Ureter (tissue), 1 donor: Measurements from ENCODE around the gene SLIT3. TPM values are rescaled to one million over a fixed set of nuclear protein-coding genes. Genes with fewer than 3 reads are reported as not detected.

Experiments
- DNase-seq: peaks from one replicate; pipeline ENCODE4 v3.0.0-alpha.2; 2020; ENCODE audit warnings: low spot score
- total RNA-seq: library from RNA; stranded (reverse); gene quantifications from one replicate; pipeline ENCODE4 v1.2.4, GENCODE V29; 2023
- donor health status: DM: yes; HTN: yes; CAD: no.

Gene SLIT3
- total RNA-seq, 1 donor from 2014 or later: 67.0 TPM

DNA sequence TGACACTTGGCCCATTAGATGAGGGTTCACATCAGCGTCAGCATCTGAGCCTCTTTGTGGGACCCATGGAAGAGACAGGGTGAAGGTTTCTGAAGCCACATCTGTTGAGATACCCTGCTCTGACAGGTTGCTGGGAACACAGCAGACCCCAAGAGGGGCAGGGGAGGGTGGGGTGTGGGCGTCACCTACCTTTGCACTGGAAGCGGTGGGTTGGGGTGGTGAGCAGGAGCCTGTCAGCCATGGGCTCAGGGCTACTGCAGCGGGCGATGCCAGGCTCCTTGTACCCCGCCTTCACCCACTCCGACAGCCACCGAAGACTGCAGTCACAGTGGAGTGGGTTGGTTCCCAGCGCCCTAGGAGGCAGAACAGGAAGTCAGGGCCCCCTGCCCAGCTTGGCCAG, 590.2 kb downstream of the SLIT3 start:
- peak; percentile 19 for DNase-seq

DNA sequence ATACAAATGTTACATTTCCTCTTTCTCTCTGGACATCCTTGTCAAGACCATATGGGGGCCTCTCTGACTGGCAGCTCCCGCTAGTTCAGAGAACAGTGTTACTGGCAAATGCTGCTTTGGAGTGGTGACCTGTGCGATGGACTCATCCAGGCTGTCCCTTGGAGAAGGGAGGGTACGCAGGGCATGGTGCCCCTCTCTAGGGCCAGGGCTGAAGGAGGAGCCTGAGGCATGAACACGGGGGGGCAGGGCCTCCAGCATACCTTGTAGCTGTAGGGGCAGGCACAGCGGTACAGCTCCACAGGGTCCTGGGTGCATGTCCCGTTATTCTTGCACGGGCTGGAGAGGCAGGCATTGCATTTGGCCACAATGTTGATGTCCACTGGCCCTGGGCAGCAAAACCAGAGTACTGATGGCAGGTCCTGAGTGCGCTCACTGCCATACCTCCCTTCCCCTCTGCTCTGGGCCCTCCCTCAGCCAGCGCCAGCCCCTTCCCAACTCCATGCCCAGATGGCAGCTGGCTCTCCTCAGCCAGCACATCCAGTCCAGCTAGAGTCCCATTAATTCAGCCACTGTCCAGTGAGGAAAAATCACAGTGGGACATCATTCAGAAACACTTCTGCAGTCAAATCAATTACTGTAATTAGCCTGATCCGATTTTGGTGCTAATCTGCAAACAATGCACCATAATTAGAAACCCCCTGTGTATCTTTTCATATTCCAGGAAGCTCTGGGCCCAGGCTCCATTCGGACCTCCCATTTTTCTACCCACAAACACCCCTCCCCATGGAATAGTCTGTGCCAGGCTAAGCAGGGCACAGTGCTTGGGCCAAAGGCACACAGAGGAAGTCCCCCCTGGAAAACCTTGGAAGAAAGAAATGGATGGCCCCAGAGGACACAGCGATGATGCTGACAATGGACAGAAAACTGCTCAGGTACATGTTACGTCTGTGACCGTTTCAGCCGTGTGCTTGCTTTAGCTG, 592.9 kb downstream of the SLIT3 start:
- DNase-seq: peak; percentile 13

DNA sequence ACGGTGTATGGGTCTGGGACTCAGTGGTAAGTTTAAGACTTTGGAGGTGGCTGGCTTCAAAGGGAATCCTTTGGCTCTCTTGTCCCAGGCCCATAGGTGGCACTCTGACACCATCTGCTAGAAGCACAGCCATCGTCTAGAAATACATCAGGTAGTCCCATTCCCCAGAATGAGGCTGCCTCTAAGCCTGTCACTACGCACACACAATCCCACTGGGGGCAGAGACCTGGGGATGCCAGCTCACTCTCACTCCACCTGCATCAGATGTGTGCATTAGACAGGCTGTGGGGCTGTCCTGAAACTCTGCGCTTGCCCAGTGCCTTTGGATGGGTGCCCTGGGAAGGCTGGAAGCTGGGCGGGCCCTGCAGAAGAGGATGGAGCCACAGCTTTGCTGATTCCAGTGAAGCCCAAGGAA, 594.3 kb downstream of the SLIT3 start:
- no peak for DNase-seq

DNA sequence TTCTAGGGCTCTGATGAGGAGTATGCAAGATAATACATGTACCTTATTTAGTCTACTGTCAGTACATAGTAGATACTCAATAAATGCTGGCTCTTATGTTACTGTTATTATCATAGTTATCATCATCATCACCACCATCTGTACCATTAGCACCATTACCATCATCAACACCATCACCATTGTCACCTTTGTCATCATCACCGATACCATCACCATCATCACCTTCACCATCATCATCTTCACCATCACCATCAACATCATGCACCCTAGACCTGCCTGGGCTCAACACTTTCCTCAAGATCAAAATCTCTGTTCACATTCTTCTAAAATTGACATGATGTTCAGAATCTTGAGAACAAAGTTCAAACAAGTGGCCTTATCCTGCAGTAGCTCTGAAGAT, 595.6 kb downstream of the SLIT3 start:
- DNase-seq: no peak

DNA sequence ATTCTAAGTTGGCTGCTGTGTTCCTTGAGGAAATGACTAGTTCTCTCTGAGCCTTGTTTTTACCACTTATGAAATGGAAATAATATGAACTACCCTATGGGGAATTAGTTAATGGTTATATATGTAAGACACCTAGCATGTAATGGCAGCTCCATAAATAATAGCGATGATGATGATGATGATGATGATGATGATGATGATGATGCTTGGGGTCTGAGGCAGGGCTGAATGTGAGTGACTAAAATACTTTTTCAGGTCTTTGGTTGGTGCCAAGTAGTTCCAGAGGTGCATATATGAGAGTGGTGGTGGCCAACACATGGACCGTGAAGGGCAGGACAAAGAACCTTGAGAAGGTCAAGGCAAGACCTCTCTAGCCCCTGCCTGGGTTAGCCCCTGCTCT, 598.4 kb downstream of the SLIT3 start:
- DNase-seq: no peak

DNA sequence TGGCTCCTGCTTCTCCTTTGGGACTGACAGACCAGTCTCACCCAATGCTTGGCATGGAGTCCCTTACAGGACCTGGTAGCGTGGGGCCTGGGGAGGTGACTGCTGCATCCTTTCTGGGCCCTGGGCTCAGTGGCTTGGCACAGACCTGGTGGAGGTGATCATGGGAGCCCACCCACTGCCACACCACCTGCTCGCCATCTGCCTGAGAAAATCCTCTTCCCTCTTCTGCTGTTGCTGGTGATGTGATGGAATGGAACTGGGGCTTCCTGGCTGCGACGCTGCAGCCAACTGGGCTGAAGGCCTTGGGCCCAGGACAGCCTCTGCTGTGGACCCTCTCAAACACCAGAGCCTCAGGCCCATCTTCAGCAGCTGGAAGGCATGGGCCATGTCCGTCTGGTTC, 599.3 kb downstream of the SLIT3 start:
- DNase-seq: no peak

DNA sequence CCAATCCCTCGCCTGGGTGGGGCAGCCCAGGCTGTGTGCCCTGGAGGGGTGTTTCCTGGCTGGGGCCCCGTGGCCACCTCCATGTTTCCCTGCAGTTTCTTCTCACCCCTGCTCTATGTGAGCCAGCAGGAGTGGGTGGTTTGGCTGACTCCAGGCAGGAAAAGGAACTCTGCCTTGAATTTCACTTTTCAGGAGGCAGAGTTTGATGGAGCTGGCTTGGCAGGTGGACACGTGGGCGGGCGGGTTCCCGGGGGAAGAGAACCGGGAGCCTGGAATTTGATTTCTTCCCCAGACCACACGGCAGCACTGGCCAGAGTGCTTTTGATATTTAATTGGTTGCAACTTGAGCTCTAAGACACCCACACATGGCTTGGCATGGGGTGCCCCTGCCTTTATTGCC, 601.9 kb downstream of the SLIT3 start:
- no peak for DNase-seq

DNA sequence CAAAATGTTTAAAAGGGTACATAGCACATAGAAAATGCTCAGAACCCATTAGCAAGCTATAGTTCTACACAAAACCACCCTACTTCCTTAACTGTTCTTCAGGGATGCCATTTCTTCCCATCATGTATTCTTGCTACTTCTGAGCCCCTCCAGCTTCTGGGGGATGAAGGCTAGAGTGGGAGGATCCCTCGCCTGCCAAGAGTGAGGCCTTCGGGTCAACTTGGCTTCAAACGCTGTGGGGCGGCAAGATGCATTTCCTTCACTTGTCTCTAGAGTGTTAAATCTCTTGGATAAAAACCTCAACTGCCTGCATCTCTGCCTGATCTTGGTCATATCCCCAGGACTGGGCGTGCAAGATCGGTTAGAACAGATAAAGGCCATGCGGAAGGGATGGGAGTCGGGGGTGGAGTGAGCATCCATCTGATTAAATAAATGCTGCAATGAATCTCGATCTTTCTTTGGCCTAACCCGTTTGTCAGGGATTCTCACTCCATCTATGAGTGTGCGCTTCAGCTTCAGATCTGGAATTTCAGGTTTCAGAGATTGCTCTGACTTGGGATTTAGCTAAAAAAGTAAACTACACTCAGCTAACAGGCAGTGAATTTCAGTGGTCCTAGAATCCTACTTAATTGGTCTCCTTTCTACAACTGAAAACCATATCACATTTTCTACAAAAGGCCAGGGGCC, 603.8 kb downstream of the SLIT3 start:
- no peak for DNase-seq

DNA sequence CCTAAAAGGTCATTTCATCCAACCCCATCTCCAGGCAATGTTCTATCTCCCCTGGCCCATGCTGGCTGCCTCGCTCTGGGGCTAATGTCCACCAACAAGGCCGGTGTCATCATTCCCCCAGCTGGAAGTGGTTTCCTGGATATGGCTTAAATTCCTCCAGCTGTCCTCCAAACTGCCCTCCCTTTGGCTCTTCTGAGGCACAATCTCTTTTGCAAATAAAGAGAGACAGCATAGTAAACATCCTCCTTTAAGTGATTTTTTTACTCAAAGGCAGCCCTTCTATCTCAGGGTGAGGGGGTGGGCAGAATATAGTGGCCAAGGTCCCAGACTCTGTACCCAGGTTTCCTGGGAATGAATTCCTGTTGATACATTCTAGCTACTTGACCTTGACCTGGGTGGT, 604.3 kb downstream of the SLIT3 start:
- no peak for DNase-seq

DNA sequence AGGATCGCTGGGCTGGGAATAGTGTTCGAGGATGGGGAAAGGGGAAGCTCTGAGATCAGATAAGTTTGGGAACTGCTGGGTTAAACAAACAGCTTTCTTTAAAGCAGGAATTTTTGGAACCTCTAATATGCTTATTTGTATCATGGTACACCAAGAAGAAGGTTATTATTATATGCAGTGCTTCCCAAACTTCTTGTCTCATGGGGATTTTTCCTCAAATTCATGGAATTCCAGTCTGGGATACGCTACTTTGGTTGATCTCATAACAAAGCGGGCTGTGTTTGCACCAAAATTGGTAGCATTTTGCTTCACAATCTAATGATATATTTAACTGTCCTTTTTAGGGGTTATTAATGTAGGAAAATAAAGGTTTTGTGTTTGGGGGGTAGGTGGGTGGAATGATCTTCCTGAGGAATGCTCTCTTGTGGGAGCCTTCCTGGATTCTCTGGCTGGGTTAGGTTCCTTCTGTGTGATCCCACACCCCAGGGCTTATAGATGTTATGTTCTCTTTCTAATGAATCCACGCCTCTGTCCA, 605.6 kb downstream of the SLIT3 start:
- DNase-seq: no peak

DNA sequence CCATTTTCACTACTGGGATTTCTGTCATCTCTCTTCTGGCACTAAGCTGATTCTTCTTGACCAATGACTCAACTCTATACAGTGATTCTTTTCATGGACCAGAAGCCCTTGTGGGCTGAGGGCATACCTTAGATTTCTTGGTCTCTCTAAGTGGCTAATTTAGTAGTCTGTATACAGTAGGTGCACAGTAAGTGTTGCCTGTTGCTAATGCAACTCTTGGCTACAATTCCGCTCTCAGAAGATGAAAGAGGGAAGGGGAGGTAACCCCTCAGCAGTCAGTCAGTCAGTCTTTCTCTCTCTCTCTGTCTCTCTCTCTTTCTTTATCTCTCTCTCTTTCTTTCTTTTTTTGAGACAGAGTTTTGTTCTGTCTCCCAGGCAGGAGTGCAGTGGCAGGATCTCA, 606.6 kb downstream of the SLIT3 start:
- DNase-seq: no peak

DNA sequence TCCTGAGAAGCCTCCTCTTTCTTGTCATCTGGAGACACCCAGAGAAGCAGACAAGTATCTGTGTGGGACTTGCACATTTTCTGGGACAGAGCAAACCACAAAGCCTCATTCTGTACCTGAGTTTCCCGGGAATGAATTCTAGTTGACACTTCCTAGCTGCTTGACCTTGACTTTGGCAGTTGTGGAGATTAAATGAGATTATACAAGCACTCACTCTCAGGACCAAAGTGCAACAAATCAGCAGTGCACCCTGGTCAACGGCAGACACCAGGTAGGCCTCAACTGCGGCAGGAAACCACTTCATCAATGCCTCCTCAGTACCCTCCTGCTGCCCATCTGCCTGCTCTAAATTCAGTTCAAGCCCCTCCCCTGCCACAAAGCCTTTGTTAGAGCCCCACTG, 607.1 kb downstream of the SLIT3 start:
- no peak for DNase-seq

DNA sequence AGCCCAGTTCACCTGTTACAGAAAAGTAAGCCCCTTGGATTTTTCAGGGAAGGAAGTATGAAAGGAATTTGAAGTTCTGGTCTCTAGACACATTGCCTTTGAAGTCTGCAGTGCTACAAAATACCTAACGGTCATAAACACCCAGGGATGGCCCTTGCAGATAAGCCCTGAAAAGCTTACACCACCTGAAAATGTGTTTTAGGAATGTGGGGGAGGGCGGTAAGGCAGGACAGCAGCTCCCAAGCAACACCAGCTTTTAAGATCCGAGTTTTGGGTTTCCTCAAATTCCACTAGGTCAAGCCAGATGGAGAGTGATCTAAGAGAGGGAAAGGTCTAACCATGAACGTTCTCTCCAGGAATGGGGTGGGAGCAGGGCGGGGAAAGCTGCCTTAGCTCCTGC, 607.6 kb downstream of the SLIT3 start:
- no peak for DNase-seq

DNA sequence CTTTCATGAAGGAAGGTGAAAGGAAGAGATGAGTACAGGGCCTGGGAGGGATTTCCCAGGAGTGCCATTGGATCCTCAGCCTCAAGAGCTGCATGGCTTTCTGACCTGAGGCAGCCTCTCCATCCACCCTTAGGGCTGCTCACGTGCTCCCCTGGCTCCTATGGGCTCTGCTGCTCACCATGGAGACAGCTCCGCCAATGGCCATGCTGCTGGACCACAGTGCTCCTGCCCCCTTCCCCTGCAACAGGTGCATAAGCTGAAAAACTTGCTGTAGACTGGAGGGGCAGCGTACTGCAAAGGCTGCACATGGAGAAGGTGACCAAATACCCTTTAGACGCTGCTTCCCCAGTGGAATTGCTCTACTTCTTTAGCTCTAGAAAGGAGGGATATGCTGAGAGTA, 609.0 kb downstream of the SLIT3 start:
- DNase-seq: no peak

DNA sequence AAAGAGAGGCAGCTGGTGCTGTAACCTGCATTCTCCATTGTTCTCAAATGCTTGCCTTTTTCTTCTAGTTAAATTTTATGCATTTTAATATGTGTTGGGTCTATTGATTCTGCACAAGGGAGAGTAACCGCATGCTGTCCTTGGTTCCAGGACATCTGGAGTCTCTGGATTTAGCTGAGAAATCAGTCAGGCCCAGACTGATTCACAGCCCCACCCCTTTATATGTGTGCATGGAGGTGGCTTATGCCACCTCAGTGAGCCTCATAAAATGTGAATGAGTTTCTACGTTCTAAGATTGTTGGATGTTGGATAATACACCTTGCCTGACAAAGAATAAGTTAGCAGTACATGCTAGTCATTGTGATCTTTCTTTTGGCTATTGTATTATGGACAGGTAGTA, 611.7 kb downstream of the SLIT3 start:
- no peak for DNase-seq

DNA sequence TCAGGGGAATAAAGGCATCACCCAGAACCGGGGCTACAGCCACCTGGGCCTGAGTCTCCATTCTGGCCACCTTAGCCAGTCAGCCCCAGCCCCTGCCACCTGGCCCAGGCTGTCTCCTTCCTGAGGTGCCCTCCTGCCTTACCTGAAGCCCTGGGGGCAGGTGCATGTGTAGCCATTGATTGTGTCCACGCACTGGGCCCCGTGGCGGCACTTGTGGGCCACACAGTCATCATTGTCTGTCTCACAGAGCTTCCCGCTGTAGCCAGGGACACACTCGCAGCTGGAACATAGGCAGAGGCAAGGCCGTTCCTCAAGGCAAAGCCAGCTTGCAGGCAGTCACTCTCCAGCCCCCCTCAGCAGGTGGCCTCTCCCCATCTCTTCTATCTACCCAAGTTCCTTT, 614.1 kb downstream of the SLIT3 start:
- no peak for DNase-seq

DNA sequence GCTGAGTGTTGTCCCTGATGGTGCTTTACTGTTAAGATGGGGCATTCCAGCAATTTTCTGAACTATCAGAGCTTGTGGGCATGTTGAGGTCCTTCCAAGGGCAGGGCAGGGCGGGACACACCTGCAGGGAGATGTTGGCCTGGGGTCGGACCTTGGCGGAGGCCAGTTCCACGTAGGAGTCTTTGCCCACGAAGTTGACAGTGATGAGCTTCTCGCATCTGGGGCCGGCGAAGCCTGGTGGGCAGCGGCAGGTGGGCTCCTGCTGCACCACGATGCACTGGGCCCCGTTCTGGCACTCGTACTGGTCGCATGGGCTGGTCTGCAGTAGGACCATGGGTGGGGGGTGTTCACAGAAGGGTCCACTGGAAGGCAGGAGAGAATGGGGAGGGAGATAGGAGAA, 615.4 kb downstream of the SLIT3 start:
- DNase-seq: no peak

DNA sequence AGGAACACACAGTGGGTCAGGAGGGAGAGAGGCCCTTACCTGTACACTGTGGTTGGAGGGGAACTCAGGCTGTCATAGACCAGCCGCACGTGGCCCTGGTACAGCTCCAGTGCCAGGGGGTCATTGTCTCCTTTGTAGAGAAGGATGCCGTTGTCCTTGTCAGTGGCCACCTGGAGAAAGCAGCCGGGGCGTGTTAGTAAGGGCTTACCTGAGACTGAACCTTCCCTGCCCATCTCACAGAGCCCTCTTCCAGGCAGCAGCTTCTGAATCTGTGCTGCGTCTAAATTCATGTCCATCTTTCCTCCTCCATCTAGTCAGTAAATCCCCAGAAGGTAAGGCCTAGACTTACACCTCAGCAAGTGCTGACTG, 617.0 kb downstream of the SLIT3 start:
- DNase-seq: no peak

DNA sequence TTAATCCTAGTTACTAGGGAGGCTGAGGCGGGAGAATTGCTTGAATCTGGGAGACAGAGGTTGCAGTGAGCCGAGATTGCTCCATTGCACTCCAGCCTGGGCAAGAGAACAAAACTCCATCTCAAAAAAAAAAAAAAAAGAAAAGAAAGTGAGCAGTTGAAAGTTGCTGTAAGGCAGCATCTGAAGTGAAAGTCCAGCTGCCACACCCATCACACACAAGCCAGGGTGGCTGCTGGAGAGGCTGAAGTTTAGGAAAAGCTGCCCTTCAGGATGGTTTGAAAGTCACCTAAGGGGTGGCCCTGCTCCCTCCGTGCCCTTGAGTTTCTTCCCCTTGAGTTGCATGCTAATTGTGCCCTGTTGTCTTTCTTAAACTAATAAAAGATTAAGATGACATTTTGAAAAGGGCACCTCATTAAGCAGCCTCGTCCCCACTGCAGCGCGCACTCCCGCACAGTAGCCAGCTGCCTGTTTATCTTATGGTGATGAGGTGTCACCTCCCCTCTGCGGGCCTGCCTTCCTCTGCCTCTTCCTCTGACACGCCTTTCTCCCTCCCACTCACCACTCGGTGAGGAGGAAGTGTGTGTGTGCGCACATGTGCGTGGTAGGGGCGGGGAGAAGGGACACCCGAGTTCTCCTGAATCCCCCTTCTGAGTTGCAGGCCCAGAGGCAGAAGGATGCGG, 617.6 kb downstream of the SLIT3 start:
- DNase-seq: no peak

DNA sequence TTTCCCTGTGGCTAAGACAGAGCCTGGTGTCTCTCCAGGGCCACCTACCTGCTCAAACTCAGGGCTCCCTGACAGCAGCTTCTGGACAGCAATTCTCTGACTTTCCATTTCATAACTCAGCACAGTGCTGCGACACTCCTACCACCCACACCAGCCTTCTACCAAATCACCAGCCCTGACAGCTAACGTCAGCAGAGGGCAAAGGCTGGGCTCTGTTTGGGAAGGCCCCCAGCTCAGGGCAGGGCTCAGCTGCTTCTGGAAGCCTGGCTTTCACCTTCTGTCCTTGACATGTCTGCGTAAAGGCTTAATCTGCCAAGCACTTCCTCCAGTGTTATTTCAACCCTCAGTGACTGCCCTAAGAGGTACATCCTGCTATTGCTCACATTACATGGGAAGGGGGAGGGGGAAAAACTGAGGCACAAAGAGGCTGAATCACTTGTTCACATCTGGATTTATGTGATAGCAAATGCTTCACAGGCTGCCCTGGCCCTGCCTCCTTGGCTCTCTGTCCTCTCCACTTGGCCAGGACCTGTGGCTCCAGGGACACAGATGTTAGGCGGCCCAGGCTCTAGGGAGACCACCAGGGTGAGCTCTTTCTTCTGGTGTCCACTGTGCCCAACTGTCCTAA, 619.3 kb downstream of the SLIT3 start:
- no peak for DNase-seq

DNA sequence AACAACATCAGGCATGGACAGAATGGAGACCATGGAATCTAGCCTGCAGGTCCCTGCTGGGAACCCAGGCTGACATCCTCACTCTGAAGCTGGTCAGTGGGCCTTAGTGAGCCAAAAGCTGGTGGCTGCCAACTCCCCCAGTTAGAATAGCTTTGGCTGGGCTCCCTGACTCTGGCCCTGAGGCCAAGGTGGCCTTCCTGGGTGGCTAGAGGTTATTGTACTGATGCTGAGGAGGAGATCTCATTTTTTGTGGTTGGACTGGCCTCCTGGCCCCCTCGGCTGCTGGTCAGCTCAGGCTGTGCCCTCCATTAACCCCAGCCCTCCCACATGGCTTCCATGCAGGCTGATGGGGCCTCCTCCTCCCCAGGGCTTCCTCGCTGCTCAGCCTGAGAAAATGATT, 620.5 kb downstream of the SLIT3 start:
- no peak for DNase-seq

DNA sequence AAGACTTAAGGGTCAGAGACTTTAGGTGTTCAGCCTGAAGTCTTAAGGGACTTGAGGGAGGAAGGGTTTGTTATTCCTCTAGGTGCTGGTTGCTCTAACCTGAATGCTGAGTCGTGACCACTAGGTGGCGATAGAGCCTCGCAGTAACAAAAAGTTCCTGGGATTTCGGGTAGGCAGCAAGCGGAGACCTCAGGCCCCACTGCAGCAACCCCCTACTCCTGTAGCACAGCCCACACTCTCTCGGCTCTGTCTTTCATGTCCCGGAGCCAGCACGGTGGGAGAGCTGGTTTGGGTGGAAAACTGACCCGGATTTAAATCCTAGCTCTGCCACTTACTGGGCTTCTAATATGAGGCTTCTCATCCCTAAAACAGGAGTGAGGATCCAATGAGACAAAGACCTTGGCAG, 621.4 kb downstream of the SLIT3 start:
- DNase-seq: peak; percentile 78
